ENCODE measurements around the gene SURF4.
"Not testable (repeated sequence)": the region's sequence is repeated elsewhere in the genome, so short reads cannot be mapped to it uniquely, and the experiment has no call there.

The SURF4 gene

DNA sequence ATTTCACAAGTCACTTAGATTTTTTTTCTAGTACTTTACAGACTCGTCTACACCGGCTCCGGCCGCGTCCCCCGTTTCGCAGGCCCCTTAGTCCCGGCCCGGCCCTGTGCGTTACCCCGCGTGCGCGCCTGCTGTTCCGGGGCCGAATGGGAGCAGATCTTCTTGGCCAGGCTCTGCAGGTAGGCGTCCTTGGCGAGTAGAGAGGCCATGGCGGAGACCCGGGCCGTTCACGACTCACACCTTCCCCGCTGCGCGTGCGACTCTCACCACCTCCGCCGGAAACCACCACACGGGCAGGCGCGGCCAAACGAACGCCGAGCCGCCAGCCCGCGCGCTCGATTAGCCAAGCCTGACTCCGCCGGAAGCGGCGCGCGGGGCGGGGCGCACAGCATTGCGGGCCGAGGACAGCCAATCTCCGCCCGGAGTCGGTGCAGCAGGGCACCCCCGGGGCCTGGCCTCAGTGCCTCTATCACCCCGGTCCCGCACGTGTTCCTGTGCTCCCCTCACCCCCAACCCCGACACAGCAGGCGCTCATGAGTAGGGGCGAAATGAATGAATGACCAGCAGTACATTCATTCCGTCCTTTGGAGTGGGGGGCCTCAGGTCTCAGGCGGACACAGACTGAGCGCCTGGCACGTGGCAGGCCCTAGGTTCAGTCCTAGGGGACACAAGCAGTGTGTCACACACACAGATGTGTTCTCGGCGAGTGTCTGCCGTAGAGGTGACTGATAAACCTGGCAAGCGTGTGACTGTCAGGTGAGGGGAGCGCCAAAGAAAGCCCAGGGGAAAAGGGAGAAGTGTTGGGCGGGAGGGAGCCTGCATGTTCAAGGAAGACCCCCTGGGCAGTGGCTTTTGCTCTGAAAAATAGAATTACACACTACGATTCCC, 39.7 kb downstream of the SURF4 start, which contains the start of gene SURF6:
Gene SURF6, minus strand, starts transcription at position 265 of the 888 bp plus-strand sequence. Its CDS starts 56 bp downstream, at position 209.
- peak within 1 kb of the TSS; percentile 97 to 98 for H3K4me3 ChIP-seq (replicated peaks in 1 of 2; ENCODE audit: low read depth in 2 of 2, low read length in 2 of 2)
- TF ChIP-seq, protein P1, sequence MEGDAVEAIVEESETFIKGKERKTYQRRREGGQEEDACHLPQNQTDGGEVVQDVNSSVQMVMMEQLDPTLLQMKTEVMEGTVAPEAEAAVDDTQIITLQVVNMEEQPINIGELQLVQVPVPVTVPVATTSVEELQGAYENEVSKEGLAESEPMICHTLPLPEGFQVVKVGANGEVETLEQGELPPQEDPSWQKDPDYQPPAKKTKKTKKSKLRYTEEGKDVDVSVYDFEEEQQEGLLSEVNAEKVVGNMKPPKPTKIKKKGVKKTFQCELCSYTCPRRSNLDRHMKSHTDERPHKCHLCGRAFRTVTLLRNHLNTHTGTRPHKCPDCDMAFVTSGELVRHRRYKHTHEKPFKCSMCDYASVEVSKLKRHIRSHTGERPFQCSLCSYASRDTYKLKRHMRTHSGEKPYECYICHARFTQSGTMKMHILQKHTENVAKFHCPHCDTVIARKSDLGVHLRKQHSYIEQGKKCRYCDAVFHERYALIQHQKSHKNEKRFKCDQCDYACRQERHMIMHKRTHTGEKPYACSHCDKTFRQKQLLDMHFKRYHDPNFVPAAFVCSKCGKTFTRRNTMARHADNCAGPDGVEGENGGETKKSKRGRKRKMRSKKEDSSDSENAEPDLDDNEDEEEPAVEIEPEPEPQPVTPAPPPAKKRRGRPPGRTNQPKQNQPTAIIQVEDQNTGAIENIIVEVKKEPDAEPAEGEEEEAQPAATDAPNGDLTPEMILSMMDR (IDR thresholded peaks at IDR 0.05; ENCODE audit: low read depth, low read length): no peak
- peak; percentile 86 to 90 for DNase-seq (ENCODE audit: low read depth in 2 of 2)

DNA sequence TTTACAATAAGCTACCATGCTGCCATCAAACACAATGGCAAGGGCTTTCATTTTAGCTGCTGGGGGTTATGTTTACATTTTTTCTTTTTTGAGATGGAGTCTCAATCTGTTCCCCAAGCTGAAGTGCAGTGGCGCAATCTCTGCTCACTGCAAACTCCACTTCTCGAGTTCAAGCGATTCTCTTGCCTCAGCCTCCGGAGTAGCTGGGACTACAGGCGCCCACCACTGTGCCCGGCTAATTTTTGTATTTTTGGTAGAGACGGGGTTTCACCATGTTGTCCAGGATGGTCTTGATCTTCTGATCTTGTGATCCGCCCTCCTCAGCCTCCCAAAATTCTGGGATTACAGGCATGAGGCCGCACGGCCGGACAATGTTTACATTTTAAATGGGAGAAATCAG, 41.0 kb downstream of the SURF4 start:
- DNase-seq (ENCODE audit: low read depth in 2 of 2): not testable (repeated sequence)
- H3K4me3 ChIP-seq (replicated peaks in 1 of 2; ENCODE audit: low read depth in 2 of 2, low read length in 2 of 2): peak overlapping the region; percentile 97 to 98

DNA sequence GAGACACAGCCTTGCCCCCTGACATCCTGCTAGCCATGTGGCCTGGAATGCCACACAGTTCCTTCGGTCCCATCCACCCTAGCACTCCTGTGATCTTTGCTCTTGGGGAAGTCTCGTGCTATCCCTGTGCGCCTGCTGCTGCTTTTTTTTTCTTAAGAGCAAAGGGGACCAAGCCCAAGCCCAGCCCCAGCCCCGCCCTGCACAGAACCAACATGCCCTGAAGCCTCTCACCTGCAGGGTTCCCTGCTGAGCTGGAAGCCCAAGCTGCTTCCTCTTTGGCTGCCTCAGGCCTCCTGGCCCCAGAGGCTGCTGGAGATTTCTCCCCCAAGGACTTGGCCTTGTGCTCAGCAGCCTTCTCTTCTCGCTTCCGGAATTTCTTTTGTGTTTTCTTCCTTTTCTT, 41.7 kb downstream of the SURF4 start:
- H3K4me3 ChIP-seq (replicated peaks in 1 of 2; ENCODE audit: low read depth in 2 of 2, low read length in 2 of 2): no peak overlapping the region
- TF ChIP-seq, protein P1 (IDR thresholded peaks at IDR 0.05; ENCODE audit: low read depth, low read length): no peak
- DNase-seq (ENCODE audit: low read depth in 2 of 2): no peak

DNA sequence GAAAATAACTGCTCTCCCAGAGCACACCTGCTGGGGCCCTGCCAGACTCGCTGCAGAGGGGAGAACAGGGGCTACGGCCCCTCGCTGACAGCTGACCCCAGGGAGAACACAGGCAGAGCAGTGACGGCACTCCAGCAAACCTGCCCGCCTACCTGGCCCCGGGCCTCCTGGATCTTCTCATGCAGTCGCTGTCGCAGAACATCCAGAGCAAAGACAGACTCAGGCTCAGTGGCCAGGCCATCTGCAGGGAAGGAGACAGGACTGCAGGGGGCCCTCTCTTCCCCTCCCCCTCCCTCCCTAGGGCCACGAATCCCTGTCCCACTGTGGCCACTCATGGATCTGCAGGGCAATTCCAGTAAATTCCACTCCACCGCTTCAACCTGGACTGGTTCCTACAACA, 42.3 kb downstream of the SURF4 start:
- no peak overlapping the region for H3K4me3 ChIP-seq (replicated peaks in 1 of 2; ENCODE audit: low read depth in 2 of 2, low read length in 2 of 2)
- TF ChIP-seq, protein P1 (IDR thresholded peaks at IDR 0.05; ENCODE audit: low read depth, low read length): no peak
- DNase-seq (ENCODE audit: low read depth in 2 of 2): no peak

DNA sequence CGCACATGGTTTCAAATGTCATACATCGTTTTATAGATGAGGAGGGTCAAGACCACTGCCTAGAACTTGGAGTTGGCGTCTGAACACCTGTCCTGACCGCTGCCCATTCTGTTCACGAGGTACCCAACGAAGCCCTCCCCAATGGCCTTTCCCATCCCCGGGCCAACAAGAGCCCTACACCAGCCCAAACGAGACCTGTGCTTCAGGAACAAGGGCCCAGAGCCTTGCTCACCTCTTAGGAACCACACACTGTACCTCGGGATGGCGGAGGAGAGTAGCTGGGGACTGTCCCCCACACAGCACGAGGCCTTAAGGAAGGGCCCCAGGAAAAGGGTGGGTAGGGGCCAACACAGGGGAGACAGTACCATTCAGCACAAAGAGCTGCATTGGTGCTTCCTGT, 42.8 kb downstream of the SURF4 start:
- DNase-seq (ENCODE audit: low read depth in 2 of 2): no peak
- TF ChIP-seq, protein P1 (IDR thresholded peaks at IDR 0.05; ENCODE audit: low read depth, low read length): no peak
- H3K4me3 ChIP-seq (replicated peaks in 1 of 2; ENCODE audit: low read depth in 2 of 2, low read length in 2 of 2): no peak overlapping the region

DNA sequence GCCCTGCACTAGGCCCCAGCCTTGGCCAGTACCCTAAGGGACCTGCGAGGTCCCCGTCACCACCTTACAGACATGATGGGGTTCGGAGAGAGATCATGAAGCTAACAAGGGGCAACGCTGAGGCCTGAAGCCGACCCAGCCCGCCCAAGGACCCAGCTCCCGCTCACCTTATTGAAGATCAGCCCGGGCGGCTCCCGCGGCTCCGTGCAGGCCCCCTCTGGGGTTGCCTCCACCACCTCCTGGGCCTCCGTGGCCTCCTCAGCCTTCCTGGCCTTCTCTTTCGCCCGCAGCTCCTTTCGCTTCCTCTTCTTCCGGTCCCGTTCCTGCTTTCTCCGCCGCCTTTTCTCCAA, 43.5 kb downstream of the SURF4 start:
- H3K4me3 ChIP-seq (replicated peaks in 1 of 2; ENCODE audit: low read depth in 2 of 2, low read length in 2 of 2): no peak overlapping the region
- TF ChIP-seq, protein P1 (IDR thresholded peaks at IDR 0.05; ENCODE audit: low read depth, low read length): no peak
- DNase-seq (ENCODE audit: low read depth in 2 of 2): no peak

DNA sequence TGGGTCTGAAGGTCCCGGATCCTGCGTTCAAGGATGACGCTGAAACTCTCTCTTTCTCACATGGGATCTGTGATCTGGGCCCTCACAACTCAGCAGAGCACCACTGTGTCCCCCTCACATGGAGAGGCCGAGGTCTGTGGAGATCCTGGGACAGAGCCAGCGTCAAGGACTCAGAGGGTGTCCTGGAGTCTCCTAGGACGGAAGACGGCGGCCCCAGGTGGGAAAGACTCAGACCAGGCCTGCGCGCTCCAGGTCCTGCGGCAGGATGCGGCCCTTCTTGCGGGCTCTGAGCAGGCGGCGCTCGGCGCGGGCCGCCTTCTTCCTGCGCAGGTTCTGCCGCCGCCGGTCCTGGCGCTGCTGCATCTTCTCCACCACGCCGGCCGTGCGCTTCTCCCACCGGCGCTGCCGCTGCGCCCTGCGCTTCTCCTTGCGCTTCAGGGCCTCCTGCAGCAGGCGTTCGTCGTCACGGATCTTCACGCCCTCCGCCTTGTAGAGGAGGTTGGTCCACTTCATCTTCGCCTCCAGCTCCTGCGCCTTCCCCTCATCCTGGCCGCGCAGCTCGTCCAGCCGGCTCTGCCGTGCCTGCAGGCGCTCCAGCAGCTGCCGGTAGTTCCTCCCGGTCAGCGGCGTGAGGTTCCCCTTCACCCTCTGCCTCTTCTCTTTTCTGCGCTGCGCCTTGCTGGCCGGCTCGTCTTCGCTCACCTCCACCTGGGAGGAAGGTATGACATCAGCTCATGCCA, 44.0 kb downstream of the SURF4 start:
- TF ChIP-seq, protein P1 (IDR thresholded peaks at IDR 0.05; ENCODE audit: low read depth, low read length): no peak
- H3K4me3 ChIP-seq (replicated peaks in 1 of 2; ENCODE audit: low read depth in 2 of 2, low read length in 2 of 2): no peak overlapping the region

More for the DNA sequence above, 44.0 kb downstream of the SURF4 start:
- no peak for DNase-seq (ENCODE audit: low read depth in 2 of 2)
